Ascending aorta (tissue), 2 donors: ENCODE data around the gene TOM1L2. TPM values are rescaled to one million over a fixed set of nuclear protein-coding genes. Genes with fewer than 3 reads are reported as not detected.
A peak's percentile ranks its signal among the peaks of the same experiment; 100 is the strongest.

ENCODE experiments used
- DNase-seq, 2 donors: peaks; one replicate each; pipeline ENCODE4 v3.0.0-alpha.2; 2019; ENCODE audit warnings: low spot score in 2 of 2
- H3K27ac ChIP-seq, 2 donors: fragments of 200-600 bp; sonication (generic); one replicate each; pipeline ENCODE4 v1.5.1; 2016 to 2017; ENCODE audit warnings: mild to moderate bottlenecking in 1 of 2
- H3K27me3 ChIP-seq: fragments of 200-600 bp; sonication (generic); one replicate; pipeline ENCODE4 v1.5.1; 2017
- H3K36me3 ChIP-seq, 2 donors: fragments of 200-600 bp; sonication (generic); one replicate each; pipeline ENCODE4 v1.5.1; 2016
- H3K4me1 ChIP-seq, 2 donors: fragments of 200-600 bp; sonication (generic); one replicate each; pipeline ENCODE4 v1.5.1; 2016 to 2017; ENCODE audit warnings: mild to moderate bottlenecking in 1 of 2
- H3K4me3 ChIP-seq, 2 donors: fragments of 200-600 bp; sonication (generic); one replicate each; pipeline ENCODE4 v1.5.1; 2016 to 2017; ENCODE audit warnings: mild to moderate bottlenecking in 1 of 2
- H3K9me3 ChIP-seq, 2 donors: fragments of 200-600 bp; sonication (generic); one replicate each; pipeline ENCODE4 v1.5.1; 2016
- CTCF ChIP-seq, 3 experiments: fragments of 200-600 bp in 2 of 3; fragments of 450-650 bp in 1 of 3; sonication (generic) in 2 of 3; IDR thresholded peaks; one replicate each; pipeline ENCODE4 v1.5.1; 2016 to 2019; ENCODE audit warnings: antibody characterized with exemption in 3 of 3, mild to moderate bottlenecking in 1 of 3, moderate library complexity in 1 of 3
- intact Hi-C: fragments of 100-400 bp; cut with DNase I; formaldehyde crosslinking; loops from one replicate; pipeline ENCODE4 v1.15.1; 2023
- total RNA-seq: library from RNA; depleted of rRNA; stranded (reverse); fragments of >200 nt; gene quantifications from one replicate; pipeline ENCODE4 v1.1.0, GENCODE V29; 2016

TOM1L2 gene
- total RNA-seq, 1 donor from 2014 or later: 39.0 TPM

GRCh38 chr17:17826942-17827785 is 145.0 kb downstream of the TOM1L2 start:
- H3K4me1 ChIP-seq: peaks cover 32 to 34% of the 10 kb centered on the region in 2 donors
- intact Hi-C loops: no loop called here
- no peak for DNase-seq
- no peak for TF ChIP-seq CTCF (IDR thresholded peaks at IDR 0.05)
- H3K27ac ChIP-seq: no peak overlapping the region
- no peaks in the 10 kb centered on the region for H3K27me3 ChIP-seq
- H3K9me3 ChIP-seq: no peaks in the 10 kb centered on the region
- no peak overlapping the region for H3K4me3 ChIP-seq
- H3K36me3 ChIP-seq: no peaks in the 10 kb centered on the region

- Histone ChIP-seq H3K4me1 (peaks cover 37 to 38% of the 10 kb centered on the region in 2 donors), H3K36me3 (no peaks in the 10 kb centered on the region), H3K27me3 (no peaks in the 10 kb centered on the region), H3K27ac (no peak overlapping the region), H3K4me3 (no peak overlapping the region), H3K9me3 (no peaks in the 10 kb centered on the region)
- no peak for TF ChIP-seq CTCF (IDR thresholded peaks at IDR 0.05)
- intact Hi-C loops: no loop called here
- no peak for DNase-seq
These were observed 145.9 kb downstream of the TOM1L2 start for GRCh38 chr17:17826342-17826713.

GRCh38 chr17:17824783-17825614 is 147.2 kb downstream of the TOM1L2 start:
- peaks cover 0 to under 1% of the 10 kb centered on the region in 2 donors for H3K36me3 ChIP-seq
- peak in 1 of 2 donors; percentile 37 for DNase-seq
- H3K27ac ChIP-seq: peak overlapping the region; percentile 64 to 72
- H3K4me1 ChIP-seq: peaks cover 37 to 38% of the 10 kb centered on the region in 2 donors
- intact Hi-C loops: no loop called here
- no peak for TF ChIP-seq CTCF (IDR thresholded peaks at IDR 0.05)
- H3K9me3 ChIP-seq: no peaks in the 10 kb centered on the region
- H3K27me3 ChIP-seq: no peaks in the 10 kb centered on the region
- peak overlapping the region in 1 of 2 donors; percentile 62 for H3K4me3 ChIP-seq

GRCh38 chr17:17824119-17824782 is 147.9 kb downstream of the TOM1L2 start:
- TF ChIP-seq CTCF (IDR thresholded peaks at IDR 0.05): no peak
- intact Hi-C loops: no loop called here
- DNase-seq: no peak

GRCh38 chr17:17823433-17824118 is 148.6 kb downstream of the TOM1L2 start:
- intact Hi-C loops: loop anchor here (1.0 kb wide), 3 partner anchors 13 to 149 kb away; partner anchors contain the start of genes DRC3, SREBF1 and TOM1L2
- Histone ChIP-seq H3K4me3 (peak overlapping the region; percentile 51 to 62), H3K36me3 (peaks cover 0 to 13% of the 10 kb centered on the region in 2 donors), H3K27ac (peak overlapping the region; percentile 64 to 72), H3K27me3 (no peaks in the 10 kb centered on the region), H3K4me1 (peaks cover 37 to 38% of the 10 kb centered on the region in 2 donors), H3K9me3 (no peaks in the 10 kb centered on the region)
- peak; percentile 19 to 87 for DNase-seq
- no peak for TF ChIP-seq CTCF (IDR thresholded peaks at IDR 0.05)

More at GRCh38 chr17:17824119-17824782, 147.9 kb downstream of the TOM1L2 start:
- no peaks in the 10 kb centered on the region for H3K9me3 ChIP-seq
- H3K27ac ChIP-seq: peak overlapping the region; percentile 64 to 72
- peaks cover 0 to 7% of the 10 kb centered on the region in 2 donors for H3K36me3 ChIP-seq
- no peaks in the 10 kb centered on the region for H3K27me3 ChIP-seq
- H3K4me1 ChIP-seq: peaks cover 37 to 38% of the 10 kb centered on the region in 2 donors
- H3K4me3 ChIP-seq: peak overlapping the region; percentile 51 to 62
